ENCODE data around the gene CTNND2. TPM values are rescaled to one million over a fixed set of nuclear protein-coding genes. Genes with fewer than 3 reads are reported as not detected.

Gene CTNND2
- total RNA-seq, 2 experiments from 2014 or later = not detected

DNA sequence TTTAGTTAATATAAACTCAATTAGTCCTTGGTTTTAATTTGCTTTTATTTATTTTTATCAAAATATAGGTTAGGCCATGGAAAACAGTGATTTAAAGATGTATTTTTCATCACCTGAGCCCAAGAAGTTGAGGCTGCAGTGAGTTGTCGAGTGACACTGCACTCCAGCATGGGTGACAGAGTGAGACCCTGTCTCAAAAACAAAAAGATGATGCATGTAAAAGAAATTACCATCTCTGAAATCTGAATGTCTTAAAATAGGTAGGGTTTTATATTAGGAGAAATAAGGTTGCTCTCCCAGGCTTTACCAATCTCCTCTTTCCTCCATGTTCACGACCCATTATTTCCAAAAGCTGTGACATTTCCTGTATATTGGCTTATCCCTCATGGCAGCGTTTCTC is 980.9 kb downstream of the CTNND2 start:
- ChIA-PET CTCF (no interaction called here), POLR2A (no interaction called here)
- no peak for DNase-seq
- no peak overlapping the region for H3K4me3 Mint-ChIP-seq
- H3K36me3 Mint-ChIP-seq (ENCODE audit: low read depth) = no peaks in the 10 kb centered on the region
- no peak overlapping the region for H3K27ac Mint-ChIP-seq
- H3K4me1 Mint-ChIP-seq = no peaks in the 10 kb centered on the region
- H3K9me3 Mint-ChIP-seq = no peaks in the 10 kb centered on the region
- peaks cover 4% of the 10 kb centered on the region for H3K27me3 Mint-ChIP-seq

Measured in activated CD4-positive, alpha-beta T cell treated with anti-CD3 and anti-CD28 coated beads, Interleukin-2, amount 10 ng/mL, durations not matched to agents 7 days and 5 days (primary cell).